SKM-1 treated with dmso at 0.1 percent for 144 hours (cell line): ENCODE measurements around the gene CACNA1B.

Experiments
- DNase-seq: peaks from one replicate; lab custom pipeline; 2025; ENCODE audit not compliant: unreplicated experiment; lab: John Stamatoyannopoulos, UW

CACNA1B gene

GRCh38 chr9:137978262-137978714, 100.7 kb downstream of the CACNA1B start:
- no peak for DNase-seq

DNA sequence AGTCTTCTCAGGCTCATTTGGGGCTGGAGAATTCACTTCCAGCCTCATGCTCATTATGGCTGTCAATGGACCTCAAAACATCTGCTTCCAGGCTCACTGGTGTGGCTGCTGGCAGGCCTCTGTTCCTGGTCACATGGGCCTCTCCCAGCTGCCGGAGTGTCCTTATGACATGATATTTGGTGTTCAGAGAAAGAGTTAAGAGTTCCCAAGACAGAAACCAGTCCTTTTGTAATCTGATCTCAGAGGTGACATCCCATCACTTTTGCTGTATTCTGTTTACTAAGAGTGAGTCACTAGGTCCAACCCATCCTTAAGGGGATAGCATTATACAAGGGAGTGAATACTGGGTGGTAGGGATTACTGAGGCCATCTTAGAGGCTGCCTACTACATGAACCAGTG, 104.6 kb downstream of the CACNA1B start:
- DNase-seq = no peak

DNA sequence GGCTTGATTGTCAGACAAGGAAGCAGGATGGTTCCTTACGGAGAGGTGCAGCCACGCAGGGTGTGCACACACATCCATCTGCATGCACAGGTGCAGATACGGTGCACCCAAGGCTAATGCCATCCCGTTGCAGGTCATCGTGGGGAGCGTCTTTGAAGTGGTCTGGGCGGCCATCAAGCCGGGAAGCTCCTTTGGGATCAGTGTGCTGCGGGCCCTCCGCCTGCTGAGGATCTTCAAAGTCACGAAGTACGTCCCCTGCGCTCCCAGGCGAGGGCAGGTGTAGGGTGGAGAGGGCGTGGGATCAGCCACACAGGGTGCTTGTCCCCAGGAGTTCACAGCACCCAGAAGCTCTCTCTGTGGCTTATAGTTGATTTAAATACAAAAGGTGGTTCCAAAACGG, 106.4 kb downstream of the CACNA1B start:
- DNase-seq = no peak

DNA sequence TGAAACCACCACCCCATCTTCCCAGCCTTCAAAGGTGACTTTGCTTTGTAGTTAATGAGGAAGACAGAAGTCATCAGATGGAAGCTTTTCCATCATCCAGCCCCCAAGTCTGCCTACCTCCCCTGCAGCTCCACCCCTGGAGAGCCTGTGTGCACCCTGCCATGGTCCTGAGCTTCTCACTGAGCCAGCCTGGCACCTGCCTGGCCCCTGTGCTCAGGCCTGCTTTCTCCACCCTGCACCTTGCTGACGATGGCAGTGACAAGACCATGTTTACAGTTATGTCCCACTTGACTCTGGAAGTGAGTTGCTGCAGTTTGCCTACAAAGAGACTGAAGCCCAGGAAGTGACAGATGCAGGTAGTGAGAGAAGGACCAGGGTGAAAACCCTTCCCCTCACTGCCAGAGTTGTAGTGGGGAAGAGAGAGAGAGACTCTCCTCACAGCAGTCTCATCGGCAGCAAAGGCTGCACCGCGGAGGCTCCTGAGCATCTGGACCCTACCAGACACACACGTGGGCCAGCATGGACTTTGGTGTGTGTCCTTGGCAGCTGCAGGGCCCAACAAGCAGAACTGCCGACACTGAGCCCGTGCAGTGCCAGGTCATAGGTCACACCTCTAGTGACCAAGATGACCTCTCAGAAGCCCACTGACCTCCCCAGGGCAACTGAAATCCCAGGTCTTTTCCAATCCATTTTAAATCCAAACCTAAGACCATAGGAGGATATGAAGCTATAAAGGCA, 107.1 kb downstream of the CACNA1B start:
- DNase-seq = no peak

- no peak for DNase-seq
Measured at GRCh38 chr9:137985637-137986071, 108.1 kb downstream of the CACNA1B start.

DNA sequence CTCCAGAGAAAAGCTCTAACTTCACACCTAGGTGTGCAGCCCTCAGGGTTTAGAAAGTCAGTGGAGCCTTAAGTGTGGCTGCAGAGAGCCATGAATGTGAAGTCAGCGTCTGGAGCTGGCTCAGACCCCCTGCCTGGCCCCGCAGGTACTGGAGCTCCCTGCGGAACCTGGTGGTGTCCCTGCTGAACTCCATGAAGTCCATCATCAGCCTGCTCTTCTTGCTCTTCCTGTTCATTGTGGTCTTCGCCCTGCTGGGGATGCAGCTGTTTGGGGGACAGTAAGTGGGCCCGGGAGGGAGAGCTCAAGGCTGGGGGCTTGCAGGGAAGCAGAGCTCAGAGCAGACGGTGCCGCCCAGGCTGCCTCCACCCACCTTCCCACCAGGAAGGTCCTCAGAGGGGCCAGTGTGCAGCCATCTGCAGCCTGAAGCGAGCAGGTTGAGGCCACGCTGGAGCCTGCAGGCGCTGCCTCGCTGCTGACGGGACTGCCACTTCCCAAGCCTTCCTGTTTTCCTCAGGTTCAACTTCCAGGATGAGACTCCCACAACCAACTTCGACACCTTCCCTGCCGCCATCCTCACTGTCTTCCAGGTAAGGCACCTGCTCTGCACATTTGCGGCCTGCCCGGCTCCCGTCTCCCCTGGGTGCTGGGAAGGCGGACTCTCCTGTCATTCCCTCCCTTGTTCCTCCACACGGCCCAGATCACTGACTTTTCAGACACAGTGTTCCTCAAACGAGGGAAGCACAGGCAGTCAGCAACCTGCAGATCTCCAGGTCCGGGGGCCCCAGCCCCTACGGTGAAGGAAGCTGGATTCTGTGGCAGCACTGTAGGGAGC, 108.9 kb downstream of the CACNA1B start:
- no peak for DNase-seq

DNA sequence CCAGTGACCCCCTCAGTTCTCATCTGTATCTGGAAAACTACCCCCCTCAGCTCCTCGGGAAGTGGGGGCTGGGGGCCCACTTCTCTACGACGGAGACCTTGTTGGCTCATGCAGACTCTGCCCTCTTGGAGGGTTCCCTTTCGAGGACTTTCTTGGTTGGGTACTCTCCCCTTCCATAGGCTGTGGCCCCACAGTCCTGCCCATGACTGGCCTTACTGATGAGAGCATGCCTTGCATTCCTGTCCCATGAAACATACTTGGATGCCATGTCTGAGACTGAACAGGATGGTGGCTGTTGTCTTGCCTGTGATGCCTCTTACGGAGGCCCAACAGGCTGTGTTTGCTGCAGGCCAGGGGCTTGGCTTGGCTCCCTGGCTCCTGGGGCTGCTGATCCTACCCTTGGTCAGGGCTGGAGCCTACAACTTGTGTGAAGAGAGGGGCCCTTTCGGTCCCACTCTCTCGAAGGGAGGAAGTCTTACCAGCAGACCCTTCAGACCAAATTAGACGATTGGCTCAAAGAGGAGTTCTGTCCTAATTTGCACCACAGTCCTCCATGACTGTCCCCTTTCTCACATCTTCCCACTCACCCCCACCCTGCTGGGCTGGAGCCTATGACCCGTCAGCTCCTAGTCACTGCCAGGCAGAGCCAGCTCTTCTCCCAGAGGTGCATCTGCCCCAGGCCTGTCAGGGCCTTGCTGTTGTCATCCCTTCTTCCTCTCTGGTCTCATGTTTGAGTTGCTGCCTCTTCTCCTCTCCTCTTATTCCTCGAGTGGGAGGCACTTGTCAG, 109.9 kb downstream of the CACNA1B start:
- no peak for DNase-seq

DNA sequence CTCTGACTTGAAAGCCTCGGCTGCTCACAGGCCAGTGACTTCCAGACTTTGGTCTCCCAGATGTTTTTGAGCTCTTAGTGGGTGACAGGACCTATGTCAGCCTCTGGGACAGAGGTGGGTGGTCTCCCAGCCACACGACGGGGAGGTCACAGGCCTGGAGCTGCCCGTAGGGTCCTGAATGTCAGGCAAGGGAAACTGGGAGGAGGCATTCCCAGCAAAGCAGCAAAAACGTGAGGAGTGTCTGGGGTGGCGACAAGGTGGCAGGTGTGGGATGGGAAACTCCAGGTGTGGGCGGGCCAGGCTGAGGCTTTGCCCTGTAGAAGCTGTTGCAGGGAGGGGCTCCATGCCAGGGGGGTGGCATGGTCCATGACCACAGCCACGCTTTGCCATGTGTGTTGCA, 110.5 kb downstream of the CACNA1B start:
- no peak for DNase-seq

DNA sequence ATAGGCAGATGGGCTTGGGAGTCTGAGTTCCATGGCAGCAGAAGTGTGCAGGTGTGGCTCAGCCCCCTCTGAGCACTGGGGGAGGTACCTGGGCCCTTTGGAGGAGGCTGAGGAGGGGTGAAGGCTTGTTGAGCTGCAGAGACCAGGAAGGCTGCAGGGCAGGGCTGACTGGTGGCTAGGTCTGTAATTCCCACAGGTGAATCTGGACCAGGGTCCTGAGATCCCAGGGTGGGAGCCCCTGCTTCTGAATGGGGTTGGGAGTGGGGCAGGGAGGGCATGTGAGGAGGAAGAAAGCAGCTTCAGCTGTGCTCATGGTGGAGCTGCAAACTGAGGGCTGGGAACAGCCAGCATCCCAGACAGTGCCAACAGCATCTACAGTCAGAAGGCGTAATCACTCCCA, 111.1 kb downstream of the CACNA1B start:
- no peak for DNase-seq

GRCh38 chr9:137989156-137989555, 111.6 kb downstream of the CACNA1B start:
- no peak for DNase-seq

GRCh38 chr9:137989999-137990715, 112.6 kb downstream of the CACNA1B start:
- no peak for DNase-seq

GRCh38 chr9:138003485-138004190, 126.1 kb downstream of the CACNA1B start:
- no peak for DNase-seq

DNA sequence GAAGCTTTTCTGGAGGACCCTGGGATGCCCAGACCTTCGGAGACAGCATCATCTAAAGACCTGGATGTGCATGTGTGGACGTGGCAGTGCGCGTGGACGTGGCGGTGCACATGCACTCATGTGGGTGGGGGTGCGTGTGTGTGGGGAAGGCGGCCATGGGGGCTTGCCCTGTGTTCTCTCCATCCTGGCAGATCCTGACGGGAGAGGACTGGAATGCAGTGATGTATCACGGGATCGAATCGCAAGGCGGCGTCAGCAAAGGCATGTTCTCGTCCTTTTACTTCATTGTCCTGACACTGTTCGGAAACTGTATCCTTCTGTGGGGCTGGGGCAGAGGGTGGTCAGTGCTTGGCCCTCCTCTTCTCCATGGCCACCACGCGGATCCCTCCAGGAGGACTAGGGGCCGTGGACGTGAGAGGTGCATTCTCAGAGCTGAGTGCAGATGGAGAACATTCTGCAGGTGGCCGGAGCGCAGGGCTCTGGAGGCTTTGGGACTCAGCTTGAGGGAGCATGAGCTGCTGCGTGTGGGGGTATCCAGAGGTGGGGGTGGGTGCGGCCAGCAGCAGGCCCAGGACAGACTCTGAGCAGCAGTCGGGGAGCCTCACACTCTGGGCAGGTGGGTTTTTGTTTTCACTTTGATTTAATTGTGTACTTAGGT, 129.1 kb downstream of the CACNA1B start:
- no peak for DNase-seq

GRCh38 chr9:138007566-138007917, 130.0 kb downstream of the CACNA1B start:
- DNase-seq = no peak

GRCh38 chr9:138007918-138008841, 130.6 kb downstream of the CACNA1B start:
- no peak for DNase-seq

DNA sequence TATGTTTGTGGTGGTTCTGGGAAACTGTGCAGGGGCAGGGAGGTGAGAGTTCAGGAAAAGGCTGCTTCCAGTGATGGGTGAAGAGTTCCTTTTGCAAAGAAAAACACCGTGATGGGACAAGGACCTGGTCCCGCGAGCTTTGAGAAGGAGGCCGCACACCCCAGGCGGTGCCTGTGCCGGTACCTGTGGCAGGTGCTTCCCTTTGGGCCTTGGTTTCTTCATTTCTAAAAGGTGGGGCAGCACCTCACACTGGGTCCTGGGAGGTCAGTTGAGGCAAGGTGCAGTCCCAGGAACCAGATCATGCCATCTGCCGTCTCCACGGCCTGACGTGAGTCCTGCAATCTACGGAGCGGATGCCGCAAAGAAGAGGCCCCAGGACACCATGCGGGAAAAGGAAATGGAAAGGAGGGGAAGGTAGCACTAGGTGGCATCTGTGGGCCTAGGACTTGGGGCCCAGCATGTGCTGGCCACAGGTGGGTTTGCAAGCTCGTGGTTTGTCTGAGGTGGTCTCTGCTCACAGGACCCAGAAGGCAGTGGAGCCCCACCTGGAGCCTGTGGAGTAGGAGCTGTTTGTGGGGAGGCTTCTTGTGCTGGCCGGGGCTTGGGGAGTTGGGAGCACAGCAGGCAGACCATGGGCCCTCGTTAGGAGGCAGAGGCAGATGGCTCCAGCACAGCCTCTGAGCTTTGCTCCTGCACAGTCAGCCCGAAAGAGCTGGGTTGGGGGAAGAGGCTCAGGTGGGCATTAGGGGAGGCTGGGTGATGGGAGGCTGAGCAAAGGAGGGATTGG, 131.6 kb downstream of the CACNA1B start:
- no peak for DNase-seq

- DNase-seq = no peak
Measured at GRCh38 chr9:138009803-138010690, 132.5 kb downstream of the CACNA1B start.
